ENCODE measurements around the gene ARHGDIB.
A peak's percentile ranks its signal among the peaks of the same experiment; 100 is the strongest.

ARHGDIB gene

GRCh38 chr12:14956024-14956891, 5.1 kb downstream of the ARHGDIB start:
- DNase-seq (ENCODE audit: low spot score), result no peak

- no peak for DNase-seq (ENCODE audit: low spot score)
Measured at GRCh38 chr12:14954269-14954668, 7.1 kb downstream of the ARHGDIB start.

- no peak for DNase-seq (ENCODE audit: low spot score)
Measured at GRCh38 chr12:14953752-14954151, 7.6 kb downstream of the ARHGDIB start.

GRCh38 chr12:14952299-14952921, 9.0 kb downstream of the ARHGDIB start:
- DNase-seq (ENCODE audit: low spot score), result no peak

GRCh38 chr12:14951851-14952250, 9.6 kb downstream of the ARHGDIB start:
- no peak for DNase-seq (ENCODE audit: low spot score)

- no peak for DNase-seq (ENCODE audit: low spot score)
Measured at GRCh38 chr12:14950982-14951746, 10.2 kb downstream of the ARHGDIB start.

- no peak for DNase-seq (ENCODE audit: low spot score)
Measured at GRCh38 chr12:14950421-14950820, 11.0 kb downstream of the ARHGDIB start.

GRCh38 chr12:14949631-14950030, 11.8 kb downstream of the ARHGDIB start:
- no peak for DNase-seq (ENCODE audit: low spot score)

- no peak for DNase-seq (ENCODE audit: low spot score)
Measured at GRCh38 chr12:14948672-14949071, 12.7 kb downstream of the ARHGDIB start.

- no peak for DNase-seq (ENCODE audit: low spot score)
Measured at GRCh38 chr12:14946861-14947260, 14.5 kb downstream of the ARHGDIB start.

- DNase-seq (ENCODE audit: low spot score), result no peak
Measured at GRCh38 chr12:14946162-14946561, 15.2 kb downstream of the ARHGDIB start.

GRCh38 chr12:14942196-14942931, 19.0 kb downstream of the ARHGDIB start:
- DNase-seq (ENCODE audit: low spot score), result no peak

- no peak for DNase-seq (ENCODE audit: low spot score)
Measured at GRCh38 chr12:14941369-14941768, 20.0 kb downstream of the ARHGDIB start.

- DNase-seq (ENCODE audit: low spot score), result no peak
Measured at GRCh38 chr12:14938301-14938700, 23.1 kb downstream of the ARHGDIB start, which contains the start of gene ERP27. TSS of gene ERP27 (minus strand) at chr12:14938537. CDS start at chr12:14938508, 29 bp downstream.

GRCh38 chr12:14937689-14938088, 23.7 kb downstream of the ARHGDIB start:
- no peak for DNase-seq (ENCODE audit: low spot score)

GRCh38 chr12:14937014-14937413, 24.4 kb downstream of the ARHGDIB start:
- DNase-seq (ENCODE audit: low spot score), result no peak

- DNase-seq (ENCODE audit: low spot score), result peak; percentile 61
Measured at GRCh38 chr12:14936224-14936861, 25.1 kb downstream of the ARHGDIB start.

GRCh38 chr12:14935031-14935430, 26.4 kb downstream of the ARHGDIB start:
- DNase-seq (ENCODE audit: low spot score), result no peak

- no peak for DNase-seq (ENCODE audit: low spot score)
Measured at GRCh38 chr12:14934511-14934910, 26.9 kb downstream of the ARHGDIB start.

- DNase-seq (ENCODE audit: low spot score), result no peak
Measured at GRCh38 chr12:14931791-14932560, 29.4 kb downstream of the ARHGDIB start.

GRCh38 chr12:14931359-14931758, 30.0 kb downstream of the ARHGDIB start:
- no peak for DNase-seq (ENCODE audit: low spot score)
